ENCODE results near the gene LHPP.

LHPP gene

DNA sequence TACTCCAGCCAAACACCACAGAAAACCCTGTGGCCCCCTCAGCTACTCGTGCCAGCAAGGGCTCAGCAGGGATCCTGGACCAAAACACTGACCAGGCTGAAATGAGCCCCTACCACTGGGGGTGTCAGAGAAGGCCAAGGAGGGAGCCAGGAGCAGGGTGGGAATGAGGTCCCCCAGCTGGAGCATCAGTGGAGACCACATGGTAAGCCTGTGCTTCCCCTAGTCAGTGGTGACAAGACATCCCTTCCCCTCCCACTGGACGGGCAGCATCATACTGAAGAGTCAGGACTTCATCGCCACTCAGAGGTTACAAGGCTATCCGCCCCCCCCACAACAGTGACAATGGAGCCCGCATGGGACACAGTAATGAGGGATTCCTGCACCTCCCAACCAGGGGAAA, 99.6 kb downstream of the LHPP start:
- TF ChIP-seq ZFX (IDR thresholded peaks at IDR 0.05): no peak
- TF ChIP-seq, protein P1, sequence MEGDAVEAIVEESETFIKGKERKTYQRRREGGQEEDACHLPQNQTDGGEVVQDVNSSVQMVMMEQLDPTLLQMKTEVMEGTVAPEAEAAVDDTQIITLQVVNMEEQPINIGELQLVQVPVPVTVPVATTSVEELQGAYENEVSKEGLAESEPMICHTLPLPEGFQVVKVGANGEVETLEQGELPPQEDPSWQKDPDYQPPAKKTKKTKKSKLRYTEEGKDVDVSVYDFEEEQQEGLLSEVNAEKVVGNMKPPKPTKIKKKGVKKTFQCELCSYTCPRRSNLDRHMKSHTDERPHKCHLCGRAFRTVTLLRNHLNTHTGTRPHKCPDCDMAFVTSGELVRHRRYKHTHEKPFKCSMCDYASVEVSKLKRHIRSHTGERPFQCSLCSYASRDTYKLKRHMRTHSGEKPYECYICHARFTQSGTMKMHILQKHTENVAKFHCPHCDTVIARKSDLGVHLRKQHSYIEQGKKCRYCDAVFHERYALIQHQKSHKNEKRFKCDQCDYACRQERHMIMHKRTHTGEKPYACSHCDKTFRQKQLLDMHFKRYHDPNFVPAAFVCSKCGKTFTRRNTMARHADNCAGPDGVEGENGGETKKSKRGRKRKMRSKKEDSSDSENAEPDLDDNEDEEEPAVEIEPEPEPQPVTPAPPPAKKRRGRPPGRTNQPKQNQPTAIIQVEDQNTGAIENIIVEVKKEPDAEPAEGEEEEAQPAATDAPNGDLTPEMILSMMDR (conservative IDR thresholded peaks at IDR 0.05): no peak
- H3K27ac ChIP-seq: no peak overlapping the region

DNA sequence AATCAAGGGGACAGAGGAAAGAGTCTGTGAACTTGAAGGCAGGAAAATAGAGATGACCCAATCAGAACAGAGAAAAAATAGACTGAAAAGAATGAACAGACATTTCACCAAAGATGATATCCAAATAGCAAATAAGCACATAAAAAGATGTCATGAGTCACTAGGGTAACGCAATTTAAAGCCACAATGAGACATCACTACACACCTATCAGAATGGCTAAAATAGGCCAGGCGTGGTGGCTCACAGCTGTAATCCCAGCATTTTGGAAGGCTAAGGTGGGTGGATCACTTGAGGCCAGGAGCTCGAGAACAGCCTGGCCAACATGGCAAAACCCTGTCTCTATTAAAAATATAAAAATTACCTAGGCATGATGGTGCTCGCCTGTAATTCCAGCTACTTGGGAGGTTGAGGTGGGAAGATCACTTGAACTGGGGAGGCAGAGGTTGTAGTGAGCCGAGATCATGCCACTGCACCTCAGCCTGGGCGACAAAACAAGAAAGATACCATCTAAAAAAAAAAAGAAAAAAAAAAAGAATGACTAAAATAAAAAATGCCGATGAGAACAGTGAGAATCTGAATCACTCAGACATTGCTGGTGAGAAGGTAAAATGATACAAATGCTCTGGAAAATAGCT, 100.9 kb downstream of the LHPP start:
- no peak overlapping the region for H3K27ac ChIP-seq
- no peak for TF ChIP-seq ZFX (IDR thresholded peaks at IDR 0.05)
- TF ChIP-seq, protein P1 (conservative IDR thresholded peaks at IDR 0.05): no peak

GRCh38 chr10:124563320-124564040, 101.9 kb downstream of the LHPP start:
- no peak for TF ChIP-seq ZFX (IDR thresholded peaks at IDR 0.05)
- TF ChIP-seq, protein P1 (conservative IDR thresholded peaks at IDR 0.05): no peak
- H3K27ac ChIP-seq: no peak overlapping the region

GRCh38 chr10:124564881-124565280, 103.3 kb downstream of the LHPP start:
- TF ChIP-seq, protein P1 (conservative IDR thresholded peaks at IDR 0.05): no peak
- no peak for TF ChIP-seq ZFX (IDR thresholded peaks at IDR 0.05)
- H3K27ac ChIP-seq: no peak overlapping the region

DNA sequence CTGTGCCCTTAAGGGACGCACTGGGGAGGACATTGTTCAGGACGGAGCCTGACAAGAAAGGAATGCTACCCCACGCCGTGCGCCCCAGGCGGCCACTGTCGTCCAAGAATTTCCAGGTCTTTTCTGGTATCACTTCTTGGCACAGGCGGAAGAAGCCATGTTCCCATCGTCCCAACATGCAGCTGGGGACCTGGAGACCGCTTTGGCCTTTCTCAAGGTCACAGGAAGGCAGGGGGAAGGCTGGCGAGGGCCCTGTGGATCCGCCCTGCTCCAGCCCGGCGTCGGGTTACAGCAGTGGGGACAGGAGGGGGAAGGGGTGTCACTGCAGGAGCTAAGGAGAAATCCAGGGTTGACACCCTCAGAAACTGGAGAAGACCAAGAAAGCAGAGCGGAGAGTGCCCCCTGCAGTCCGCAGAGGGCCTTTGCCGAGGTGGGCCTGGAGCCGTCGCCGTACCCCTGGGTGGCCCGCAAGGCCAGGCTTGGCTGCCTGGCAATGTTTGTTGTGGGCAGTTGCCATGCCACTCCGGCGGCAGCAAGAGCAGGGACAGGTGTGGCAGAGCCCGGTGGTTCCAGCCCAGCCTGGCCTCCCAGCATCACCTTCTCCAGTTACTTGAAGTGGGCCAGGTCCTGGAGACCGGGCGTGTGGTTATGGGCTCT, 104.1 kb downstream of the LHPP start:
- H3K27ac ChIP-seq: no peak overlapping the region
- TF ChIP-seq, protein P1 (conservative IDR thresholded peaks at IDR 0.05): no peak; the same call in 1 of the 2 replicates
- TF ChIP-seq ZFX (IDR thresholded peaks at IDR 0.05): no peak

DNA sequence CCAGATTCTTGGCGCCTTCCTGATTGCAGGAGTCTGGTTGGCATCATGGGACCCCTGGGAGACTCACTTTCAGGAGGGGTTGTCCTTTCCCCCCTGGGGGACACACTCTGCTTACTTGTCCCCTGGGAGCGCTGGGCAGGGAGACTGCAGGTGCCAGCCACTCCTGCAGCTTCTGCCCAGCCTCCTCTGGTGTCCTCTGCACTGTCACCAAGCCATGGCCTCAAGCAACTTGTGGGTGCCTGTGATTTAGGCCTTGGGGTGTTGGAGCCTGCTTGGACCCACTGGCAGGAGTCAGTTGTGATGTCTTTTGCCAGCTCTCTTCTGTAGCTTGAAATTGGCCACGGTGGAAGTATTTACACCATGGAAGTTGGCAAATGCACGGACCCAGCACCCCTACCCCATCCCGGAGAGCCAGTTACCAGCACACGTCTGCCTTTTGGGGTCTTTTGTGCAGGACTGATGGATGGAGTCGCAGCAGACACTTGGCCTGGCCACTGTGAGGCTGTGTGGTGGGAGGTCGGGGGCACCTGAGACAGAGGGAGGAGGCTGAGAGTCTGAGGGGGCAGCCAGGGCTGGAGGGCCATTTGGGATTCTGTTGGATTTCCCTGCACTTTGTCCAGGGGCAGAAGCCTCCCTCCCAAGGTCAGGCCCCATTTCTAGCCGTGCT, 104.7 kb downstream of the LHPP start:
- no peak overlapping the region for H3K27ac ChIP-seq
- TF ChIP-seq ZFX (IDR thresholded peaks at IDR 0.05): no peak
- TF ChIP-seq, protein P1 (conservative IDR thresholded peaks at IDR 0.05): no peak
